HCT116 (cell line): ENCODE measurements around the gene IFI16. TPM values are rescaled to one million over a fixed set of nuclear protein-coding genes. Genes with fewer than 3 reads are reported as not detected.
"Not testable (repeated sequence)": the region's sequence is repeated elsewhere in the genome, so short reads cannot be mapped to it uniquely, and the experiment has no call there.

Experiments
- ATAC-seq: fragments of 200-7000 bp; cut with Tn5 transposase; 2 replicates; pipeline ENCODE4 v1.9.1; 2020; ENCODE audit warnings: mild to moderate bottlenecking, moderate library complexity
- BruUV-seq: library from RNA; stranded (reverse); fragments of 400-500 nt; replicated peaks from 2 replicates; lab custom pipeline; 2021; lab: Mats Ljungman, UMichigan
- CTCF ChIA-PET: fragments of 300-600 bp; sonication (Branson Sonifier 250); formaldehyde crosslinking; loops from one replicate; lab custom pipeline; 2021; ENCODE audit warnings: antibody characterized with exemption; lab: Charles Lee
- POLR2A ChIA-PET: fragments of 300-600, 350-600 bp; sonication (Branson Sonifier 250); formaldehyde crosslinking; loops from one replicate; lab custom pipeline; 2021; ENCODE audit warnings: antibody characterized with exemption; lab: Charles Lee
- RAD21 ChIA-PET, 2 experiments: fragments of 300-600 bp; sonication (Branson Sonifier 250); formaldehyde crosslinking; loops; one replicate each; lab custom pipeline; 2023; ENCODE audit warnings: low total read pairs in 2 of 2; ENCODE audit not compliant: uncharacterized antibody in 2 of 2, unreplicated experiment in 2 of 2, low non-redundant PET in 1 of 2; lab: Charles Lee
- DNase-seq: peaks from one replicate; pipeline ENCODE4 v3.0.0-alpha.2; 2010; ENCODE audit warnings: low read depth, low spot score
- H2AFZ ChIP-seq: fragments of 200-600 bp; shearing (Covaris generic), sonication (generic); 2 replicates; pipeline ENCODE4 v1.6.1; 2017; ENCODE audit warnings: low read depth, mixed run types, mixed read lengths, antibody characterized with exemption, low read length; ENCODE audit not compliant: poor library complexity, severe bottlenecking
- H3K27ac ChIP-seq: 2 replicates; pipeline ENCODE4 v1.5.1; 2012; ENCODE audit warnings: low read depth, low read length
- H3K27me3 ChIP-seq: fragments of 200-600 bp; sonication (generic); 2 replicates; pipeline ENCODE4 v1.6.1; 2016; ENCODE audit warnings: mixed run types, low read length, mixed read lengths; ENCODE audit not compliant: insufficient read depth
- H3K36me3 ChIP-seq, 2 experiments: fragments of 200-500 bp in 1 of 2; fragments of 200-600 bp in 1 of 2; sonication (Bioruptor generic) in 1 of 2; sonication (generic) in 1 of 2; 2 replicates each; pipeline versions ENCODE4 v1.5.1 to v1.6.1; 2014 to 2016; ENCODE audit warnings: low read length in 2 of 2, inconsistent platforms in 1 of 2, mixed read lengths in 1 of 2, mixed run types in 1 of 2; ENCODE audit not compliant: insufficient read depth in 2 of 2, control insufficient read depth in 1 of 2
- H3K4me1 ChIP-seq, 2 experiments: fragments of 200-600 bp in 1 of 2; sonication (generic) in 1 of 2; 2 replicates each; pipeline versions ENCODE4 v1.5.1 to v1.6.1; 2012 to 2017; ENCODE audit warnings: low read length in 2 of 2, inconsistent platforms in 1 of 2, mild to moderate bottlenecking in 1 of 2, mixed read lengths in 1 of 2, mixed run types in 1 of 2, moderate library complexity in 1 of 2; ENCODE audit not compliant: insufficient read depth in 2 of 2, control insufficient read depth in 1 of 2
- H3K4me2 ChIP-seq: fragments of 200-600 bp; sonication (generic); 2 replicates; pipeline ENCODE4 v1.6.1; 2017; ENCODE audit warnings: mixed run types, low read length, mixed read lengths
- H3K4me3 ChIP-seq, 2 experiments: fragments of 200-600 bp in 1 of 2; sonication (generic) in 1 of 2; replicated peaks in 1 of 2; 2 replicates each; pipeline ENCODE4 v1.5.1; 2011 to 2016; ENCODE audit warnings: low read length in 2 of 2, control low read depth in 1 of 2, low read depth in 1 of 2, mild to moderate bottlenecking in 1 of 2, mixed read lengths in 1 of 2, mixed run types in 1 of 2
- H3K79me2 ChIP-seq: fragments of 200-600 bp; sonication (generic); 2 replicates; pipeline ENCODE4 v1.6.1; 2017; ENCODE audit warnings: mild to moderate bottlenecking, mixed run types, low read length, moderate library complexity, mixed read lengths; ENCODE audit not compliant: insufficient read depth
- H3K9ac ChIP-seq: fragments of 200-600 bp; sonication (generic); 2 replicates; pipeline ENCODE4 v1.6.1; 2016; ENCODE audit warnings: low read length, mixed read lengths
- H3K9me2 ChIP-seq: fragments of 200-600 bp; sonication (generic), shearing (Covaris generic); 2 replicates; pipeline ENCODE4 v1.6.1; 2017; ENCODE audit warnings: mixed run types, mild to moderate bottlenecking, moderate library complexity; ENCODE audit not compliant: insufficient read depth
- H3K9me3 ChIP-seq, 2 experiments: fragments of 200-500 bp in 1 of 2; fragments of 200-600 bp in 1 of 2; sonication (Bioruptor generic) in 1 of 2; sonication (generic) in 1 of 2; 2 replicates each; pipeline ENCODE4 v1.6.1; 2014 to 2017; ENCODE audit warnings: low read length in 2 of 2, mixed read lengths in 2 of 2, inconsistent platforms in 1 of 2, low read depth in 1 of 2, mild to moderate bottlenecking in 1 of 2, mixed run types in 1 of 2, moderate library complexity in 1 of 2; ENCODE audit not compliant: control insufficient read depth in 1 of 2, insufficient read depth in 1 of 2
- H4K20me1 ChIP-seq: fragments of 200-600 bp; sonication (generic), shearing (Covaris generic); 2 replicates; pipeline ENCODE4 v1.6.1; 2017; ENCODE audit warnings: mixed run types, mild to moderate bottlenecking, moderate library complexity; ENCODE audit not compliant: insufficient read depth
- CBX3 ChIP-seq: IDR thresholded peaks from 2 replicates; pipeline ENCODE4 v1.6.1; 2012; ENCODE audit warnings: low read depth
- CEBPB ChIP-seq: IDR thresholded peaks from 2 replicates; pipeline ENCODE4 v1.6.1; 2012; ENCODE audit warnings: low read depth
- EGR1 ChIP-seq: IDR thresholded peaks from 2 replicates; pipeline ENCODE4 v1.6.1; 2012; ENCODE audit warnings: low read depth
- ELF1 ChIP-seq: IDR thresholded peaks from 2 replicates; pipeline ENCODE4 v1.6.1; 2012; ENCODE audit warnings: low read depth, borderline replicate concordance
- EZH2phosphoT487 ChIP-seq: fragments of 200-600 bp; IDR thresholded peaks from 2 replicates; pipeline ENCODE4 v1.6.1; 2018; ENCODE audit warnings: antibody characterized with exemption, borderline replicate concordance
- JUND ChIP-seq: IDR thresholded peaks from 2 replicates; pipeline ENCODE4 v1.6.1; 2012
- MAX ChIP-seq: IDR thresholded peaks from 2 replicates; pipeline ENCODE4 v1.6.1; 2012
- REST ChIP-seq: IDR thresholded peaks from 2 replicates; pipeline ENCODE4 v1.6.1; 2012; ENCODE audit warnings: low read depth
- SIN3A ChIP-seq: IDR thresholded peaks from 2 replicates; pipeline ENCODE4 v1.6.1; 2012; ENCODE audit warnings: low read depth
- SP1 ChIP-seq: IDR thresholded peaks from 2 replicates; pipeline ENCODE4 v1.6.1; 2012; ENCODE audit warnings: low read depth
- SRF ChIP-seq: IDR thresholded peaks from 2 replicates; pipeline ENCODE4 v1.6.1; 2012; ENCODE audit warnings: low read depth
- TCF7L2 ChIP-seq: IDR thresholded peaks from 2 replicates; pipeline ENCODE4 v1.7.0; 2011; ENCODE audit warnings: borderline replicate concordance, inconsistent platforms; ENCODE audit not compliant: insufficient read depth, insufficient read length; ENCODE audit errors: extremely low read depth
- ZFX ChIP-seq: fragments of 450-650 bp; IDR thresholded peaks from 2 replicates; pipeline ENCODE4 v1.6.1; 2017
- ZNF274 ChIP-seq: fragments of 200-500 bp; sonication (Bioruptor generic); IDR thresholded peaks from 2 replicates; pipeline ENCODE4 v1.6.1; 2014; ENCODE audit warnings: mild to moderate bottlenecking, low read depth, low read length, inconsistent platforms
- intact Hi-C: fragments of 100-400 bp; cut with micrococcal nuclease; formaldehyde crosslinking; loops from 2 replicates; pipeline ENCODE4 v1.10.0; 2022
- total RNA-seq: library from RNA; stranded (reverse); gene quantifications from one replicate; pipeline ENCODE4 v1.2.1, GENCODE V29; 2021; ENCODE audit not compliant: unreplicated experiment
- TF ChIP-seq, protein P1 (sequence below), 3 experiments: fragments of 200-600 bp in 1 of 3; sonication (generic) in 1 of 3; IDR thresholded peaks in 2 of 3; conservative IDR thresholded peaks in 1 of 3; 2 replicates each; pipeline ENCODE4 v1.5.1; 2012 to 2017; ENCODE audit warnings: low read depth in 2 of 3, low read length in 2 of 3, antibody characterized with exemption in 1 of 3, borderline replicate concordance in 1 of 3, control low read depth in 1 of 3, mild to moderate bottlenecking in 1 of 3, mixed read lengths in 1 of 3, mixed run types in 1 of 3, moderate library complexity in 1 of 3; ENCODE audit not compliant: insufficient read depth in 1 of 3

The IFI16 gene
- total RNA-seq, 1 experiment from 2014 or later = 1.6 TPM

DNA sequence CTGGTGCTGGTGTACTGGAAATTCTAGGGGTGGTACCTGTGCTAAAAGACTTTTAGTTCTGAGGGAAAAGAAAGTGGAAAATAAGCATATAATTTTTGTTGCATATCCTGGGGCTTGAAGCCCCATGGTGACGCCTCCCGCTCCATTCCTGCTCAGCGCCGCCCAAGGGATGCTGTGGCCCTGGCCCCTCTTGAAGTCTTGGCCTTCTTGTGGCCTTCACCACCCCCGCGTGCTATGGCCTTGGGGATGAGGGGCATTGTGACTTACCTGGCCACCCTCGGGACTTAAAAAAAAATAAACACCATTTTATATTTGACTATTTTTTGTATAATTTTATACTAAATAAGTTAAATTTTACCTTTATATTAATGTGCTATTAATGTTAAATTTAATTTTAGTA, 15.3 kb downstream of the IFI16 start:
- no peaks in the 10 kb centered on the region for H3K4me1 ChIP-seq

GRCh38 chr1:159026841-159027240, 17.1 kb downstream of the IFI16 start:
- H2AFZ ChIP-seq, POLR2A ChIA-PET, H3K4me2 ChIP-seq, DNase-seq, H3K9me2 ChIP-seq, H3K27ac ChIP-seq, RAD21 ChIA-PET, H3K9ac ChIP-seq, H3K36me3 ChIP-seq, intact Hi-C loops, H3K4me3 ChIP-seq, H3K27me3 ChIP-seq, BruUV-seq, H3K4me1 ChIP-seq, H4K20me1 ChIP-seq, CTCF ChIA-PET, H3K9me3 ChIP-seq, ATAC-seq, H3K79me2 ChIP-seq: not testable (repeated sequence)

More for the DNA sequence above, 15.3 kb downstream of the IFI16 start:
- ChIA-PET POLR2A (no interaction called here), RAD21 (no interaction called here), CTCF (no interaction called here)
- ATAC-seq = no peak
- no peaks in the 10 kb centered on the region for H4K20me1 ChIP-seq
- no peak overlapping the region for H3K4me2 ChIP-seq
- DNase-seq = no peak
- no peaks in the 10 kb centered on the region for H3K36me3 ChIP-seq
- no TSS peak for BruUV-seq
- no peak overlapping the region for H2AFZ ChIP-seq
- H3K27me3 ChIP-seq = no peaks in the 10 kb centered on the region
- H3K9me3 ChIP-seq = no peaks in the 10 kb centered on the region
- intact Hi-C loops = no loop called here
- H3K9me2 ChIP-seq = no peaks in the 10 kb centered on the region
- no peak overlapping the region for H3K27ac ChIP-seq
- no peak overlapping the region for H3K9ac ChIP-seq
- H3K4me3 ChIP-seq = no peak overlapping the region
- H3K79me2 ChIP-seq = no peaks in the 10 kb centered on the region
- TF ChIP-seq SIN3A (no peak), ELF1 (no peak), REST (no peak), CEBPB (no peak), MAX (no peak), TCF7L2 (no peak), ZFX (no peak), SP1 (no peak), CBX3 (no peak), JUND (no peak), ZNF274 (no peak), SRF (no peak), EZH2phosphoT487 (no peak), EGR1 (no peak)
- TF ChIP-seq, protein P1, sequence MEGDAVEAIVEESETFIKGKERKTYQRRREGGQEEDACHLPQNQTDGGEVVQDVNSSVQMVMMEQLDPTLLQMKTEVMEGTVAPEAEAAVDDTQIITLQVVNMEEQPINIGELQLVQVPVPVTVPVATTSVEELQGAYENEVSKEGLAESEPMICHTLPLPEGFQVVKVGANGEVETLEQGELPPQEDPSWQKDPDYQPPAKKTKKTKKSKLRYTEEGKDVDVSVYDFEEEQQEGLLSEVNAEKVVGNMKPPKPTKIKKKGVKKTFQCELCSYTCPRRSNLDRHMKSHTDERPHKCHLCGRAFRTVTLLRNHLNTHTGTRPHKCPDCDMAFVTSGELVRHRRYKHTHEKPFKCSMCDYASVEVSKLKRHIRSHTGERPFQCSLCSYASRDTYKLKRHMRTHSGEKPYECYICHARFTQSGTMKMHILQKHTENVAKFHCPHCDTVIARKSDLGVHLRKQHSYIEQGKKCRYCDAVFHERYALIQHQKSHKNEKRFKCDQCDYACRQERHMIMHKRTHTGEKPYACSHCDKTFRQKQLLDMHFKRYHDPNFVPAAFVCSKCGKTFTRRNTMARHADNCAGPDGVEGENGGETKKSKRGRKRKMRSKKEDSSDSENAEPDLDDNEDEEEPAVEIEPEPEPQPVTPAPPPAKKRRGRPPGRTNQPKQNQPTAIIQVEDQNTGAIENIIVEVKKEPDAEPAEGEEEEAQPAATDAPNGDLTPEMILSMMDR (IDR thresholded peaks at IDR 0.05 in 2 of 3, conservative IDR thresholded peaks at IDR 0.05 in 1 of 3; ENCODE audit: borderline replicate concordance in 1 of 3, insufficient read depth in 1 of 3, low read depth in 2 of 3, low read length in 2 of 3) = no peak
